ENCODE data around the gene ZC3H18. TPM values are rescaled to one million over a fixed set of nuclear protein-coding genes. Genes with fewer than 3 reads are reported as not detected.

ZC3H18 gene
- total and polyA plus RNA-seq, 10 of the 15 experiments (the other 5 are each of a cell fraction or from before 2014, with no cell fraction given): 1.0 to 58.3 (median 22.4) TPM

- no peak for TF ChIP-seq NR2F1 (conservative IDR thresholded peaks at IDR 0.05)
- TF ChIP-seq ZNF592 (IDR thresholded peaks at IDR 0.05): no peak
- no peak for TF ChIP-seq NBN (IDR thresholded peaks at IDR 0.05)
- no peak for TF ChIP-seq SMC3 (IDR thresholded peaks at IDR 0.05; ENCODE audit: borderline replicate concordance, low read length)
- TF ChIP-seq SPI1 (IDR thresholded peaks at IDR 0.05; ENCODE audit: borderline replicate concordance, insufficient read depth, low read depth, low read length): no peak
- TF ChIP-seq CEBPB (IDR thresholded peaks at IDR 0.05; ENCODE audit: borderline replicate concordance in 1 of 2, low read depth in 2 of 2, low read length in 2 of 2): no peak
- no peak for TF ChIP-seq HSF1 (IDR thresholded peaks at IDR 0.05; ENCODE audit: low read depth, low read length)
- no peak for TF ChIP-seq PAX5 (IDR thresholded peaks at IDR 0.05; ENCODE audit: borderline replicate concordance, low read depth, low read length)
- TF ChIP-seq BRCA1 (IDR thresholded peaks at IDR 0.05; ENCODE audit: low read depth, low read length): no peak
- peak; percentile 65; the same call in 1 of the 2 replicates for TF ChIP-seq CREM (IDR thresholded peaks at IDR 0.05; ENCODE audit: low read depth)
- TF ChIP-seq EED (IDR thresholded peaks at IDR 0.05; ENCODE audit: low read depth): peak; percentile 62; the same call in 1 of the 2 replicates
- no peak for TF ChIP-seq REST (IDR thresholded peaks at IDR 0.05; ENCODE audit: low read depth, low read length)
- no peak for TF ChIP-seq BCL3 (IDR thresholded peaks at IDR 0.05; ENCODE audit: borderline replicate concordance, insufficient read depth, low read depth, low read length, poor library complexity, severe bottlenecking)
- TF ChIP-seq ESRRA (IDR thresholded peaks at IDR 0.05; ENCODE audit: low read length): no peak
- TF ChIP-seq ATF3 (IDR thresholded peaks at IDR 0.05; ENCODE audit: borderline replicate concordance, extremely low read depth, low read depth, low read length): no peak
- TF ChIP-seq MTA3 (IDR thresholded peaks at IDR 0.05; ENCODE audit: borderline replicate concordance, low read length): no peak
- TF ChIP-seq NFYA (IDR thresholded peaks at IDR 0.05; ENCODE audit: borderline replicate concordance, low read depth, low read length): no peak
- no peak for TF ChIP-seq TCF7 (IDR thresholded peaks at IDR 0.05; ENCODE audit: borderline replicate concordance)
- TF ChIP-seq FOXM1 (IDR thresholded peaks at IDR 0.05; ENCODE audit: low read depth, low read length): no peak
Observed at GRCh38 chr16:88673716-88674379, 103.6 kb downstream of the ZC3H18 start (continued).

Data from GM12878 (cell line).